Mesothelial cell of epicardium (in vitro differentiated cells): Measurements from ENCODE around the gene TM6SF1. TPM values are rescaled to one million over a fixed set of nuclear protein-coding genes. Genes with fewer than 3 reads are reported as not detected.
"Not testable (repeated sequence)": the region's sequence is repeated elsewhere in the genome, so short reads cannot be mapped to it uniquely, and the experiment has no call there.

ENCODE experiments used
- DNase-seq, 2 experiments: peaks; one replicate each; pipeline ENCODE4 v3.0.0; 2021; ENCODE audit warnings: low spot score in 2 of 2; ENCODE audit not compliant: unreplicated experiment in 2 of 2
- H3K27ac Mint-ChIP-seq: 2 replicates; pipeline ENCODE4 v1.8.0; 2021; ENCODE audit warnings: mixed read lengths
- H3K27me3 Mint-ChIP-seq: 2 replicates; pipeline ENCODE4 v1.8.0; 2021; ENCODE audit warnings: low read depth, mixed read lengths
- H3K36me3 Mint-ChIP-seq: 2 replicates; pipeline ENCODE4 v1.8.0; 2021; ENCODE audit warnings: mixed read lengths
- H3K4me1 Mint-ChIP-seq: 2 replicates; pipeline ENCODE4 v1.8.0; 2021; ENCODE audit warnings: mixed read lengths
- H3K4me3 Mint-ChIP-seq: 2 replicates; pipeline ENCODE4 v1.8.0; 2021; ENCODE audit warnings: mild to moderate bottlenecking, moderate library complexity, mixed read lengths
- H3K9me3 Mint-ChIP-seq: 2 replicates; pipeline ENCODE4 v1.8.0; 2021; ENCODE audit warnings: mixed read lengths
- total RNA-seq: library from RNA; stranded (reverse); gene quantifications from 3 replicates; pipeline ENCODE4 v1.2.1, GENCODE V29; 2021
- TF ChIP-seq, protein P1 (sequence below): fragments of 200-600 bp; sonication (generic); IDR thresholded peaks from one replicate; pipeline ENCODE4 v1.5.0; 2021; ENCODE audit warnings: antibody characterized with exemption; ENCODE audit not compliant: unreplicated experiment

Gene TM6SF1
- total RNA-seq, 1 donor from 2014 or later, result not detected

DNA sequence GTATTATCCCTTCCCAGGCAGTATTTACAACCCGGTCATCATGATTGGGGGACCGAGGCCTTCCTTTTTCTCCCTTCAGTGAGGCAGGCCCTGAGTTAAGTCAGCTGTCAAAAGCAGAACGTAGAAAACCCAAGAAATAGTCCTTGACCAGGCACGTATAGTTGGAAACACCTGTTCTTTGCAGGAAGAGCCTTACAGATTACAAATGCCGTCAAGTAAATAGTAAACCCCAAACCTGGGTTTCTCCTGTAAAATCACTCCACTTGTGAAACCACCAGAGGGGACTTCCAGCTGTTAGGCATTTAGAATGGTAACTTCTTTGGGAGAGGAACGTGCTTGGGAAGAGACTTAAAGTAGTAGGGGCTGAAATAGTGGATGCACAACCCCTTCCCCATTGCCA, 39.4 kb upstream of the TM6SF1 start:
- H3K36me3 Mint-ChIP-seq, result peaks cover 2% of the 10 kb centered on the region
- H3K4me1 Mint-ChIP-seq, result peaks cover 19% of the 10 kb centered on the region
- H3K27ac Mint-ChIP-seq, result peak overlapping the region; percentile 77
- no peak for DNase-seq
- H3K9me3 Mint-ChIP-seq, result peaks cover 4% of the 10 kb centered on the region
- no peaks in the 10 kb centered on the region for H3K27me3 Mint-ChIP-seq
- H3K4me3 Mint-ChIP-seq, result peak overlapping the region; percentile 76
- TF ChIP-seq, protein P1, sequence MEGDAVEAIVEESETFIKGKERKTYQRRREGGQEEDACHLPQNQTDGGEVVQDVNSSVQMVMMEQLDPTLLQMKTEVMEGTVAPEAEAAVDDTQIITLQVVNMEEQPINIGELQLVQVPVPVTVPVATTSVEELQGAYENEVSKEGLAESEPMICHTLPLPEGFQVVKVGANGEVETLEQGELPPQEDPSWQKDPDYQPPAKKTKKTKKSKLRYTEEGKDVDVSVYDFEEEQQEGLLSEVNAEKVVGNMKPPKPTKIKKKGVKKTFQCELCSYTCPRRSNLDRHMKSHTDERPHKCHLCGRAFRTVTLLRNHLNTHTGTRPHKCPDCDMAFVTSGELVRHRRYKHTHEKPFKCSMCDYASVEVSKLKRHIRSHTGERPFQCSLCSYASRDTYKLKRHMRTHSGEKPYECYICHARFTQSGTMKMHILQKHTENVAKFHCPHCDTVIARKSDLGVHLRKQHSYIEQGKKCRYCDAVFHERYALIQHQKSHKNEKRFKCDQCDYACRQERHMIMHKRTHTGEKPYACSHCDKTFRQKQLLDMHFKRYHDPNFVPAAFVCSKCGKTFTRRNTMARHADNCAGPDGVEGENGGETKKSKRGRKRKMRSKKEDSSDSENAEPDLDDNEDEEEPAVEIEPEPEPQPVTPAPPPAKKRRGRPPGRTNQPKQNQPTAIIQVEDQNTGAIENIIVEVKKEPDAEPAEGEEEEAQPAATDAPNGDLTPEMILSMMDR, result no peak

DNA sequence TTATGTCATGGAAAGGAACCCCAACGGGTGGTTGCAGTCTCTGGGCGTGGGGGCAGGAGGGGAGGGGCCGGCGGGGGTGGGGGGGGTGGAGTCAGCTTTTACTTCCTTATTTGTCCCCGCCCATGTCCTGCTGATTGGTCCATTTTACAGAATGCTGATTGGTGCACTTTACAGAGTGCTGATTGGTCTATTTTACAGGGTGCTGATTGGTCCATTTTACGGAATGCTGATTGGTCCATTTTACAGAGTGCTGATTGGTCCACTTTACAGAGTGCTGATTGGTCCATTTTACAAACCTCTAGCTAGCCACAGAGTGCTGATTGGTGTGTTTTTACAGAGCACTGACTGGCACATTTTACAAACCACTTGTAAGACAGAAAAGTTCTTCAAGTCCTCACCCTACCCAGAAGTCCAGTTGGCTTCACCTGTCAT, 38.2 kb upstream of the TM6SF1 start:
- H3K27me3 Mint-ChIP-seq, H3K36me3 Mint-ChIP-seq, H3K27ac Mint-ChIP-seq, DNase-seq, H3K4me3 Mint-ChIP-seq: not testable (repeated sequence)
- peaks cover 19% of the 10 kb centered on the region for H3K4me1 Mint-ChIP-seq
- H3K9me3 Mint-ChIP-seq, result peaks cover 11% of the 10 kb centered on the region

DNA sequence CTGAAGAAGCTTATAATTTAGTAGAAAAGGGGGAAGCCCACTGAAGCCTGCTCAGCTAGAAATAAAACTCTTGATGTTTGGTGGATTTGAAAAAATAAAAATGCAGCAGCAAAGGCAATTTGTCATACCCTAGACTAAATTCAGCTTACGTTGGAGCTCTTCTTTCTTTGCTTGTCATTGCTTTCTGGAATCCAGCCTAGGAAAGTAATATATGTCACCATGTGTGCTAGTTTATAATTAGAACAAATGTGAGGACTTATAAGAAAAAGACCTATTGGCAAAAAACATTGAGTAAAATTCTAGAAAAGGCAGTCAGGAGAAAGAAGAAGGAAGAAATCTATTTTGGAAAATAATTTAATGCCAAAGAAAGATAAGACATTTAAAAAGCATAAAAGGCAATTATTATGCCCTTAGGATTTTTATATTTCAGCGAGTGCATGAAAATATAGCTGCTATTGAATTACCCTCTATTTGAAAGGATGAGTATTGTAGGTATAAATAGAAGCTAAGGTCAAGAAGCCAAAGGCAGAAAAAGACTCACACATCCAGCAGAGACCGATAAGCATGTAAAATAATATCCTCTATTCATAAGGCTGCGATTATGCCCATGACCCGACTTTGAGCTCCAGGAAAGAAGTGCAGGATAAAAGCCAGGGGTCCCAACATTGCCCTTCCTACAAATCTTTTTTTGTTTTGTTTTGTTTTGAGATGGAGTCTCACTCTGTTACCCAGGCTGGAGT, 29.8 kb upstream of the TM6SF1 start:
- no peak overlapping the region for H3K4me3 Mint-ChIP-seq
- no peak overlapping the region for H3K27ac Mint-ChIP-seq
- peaks cover 52% of the 10 kb centered on the region for H3K27me3 Mint-ChIP-seq
- H3K9me3 Mint-ChIP-seq, result peaks cover 17% of the 10 kb centered on the region
- peaks cover 5% of the 10 kb centered on the region for H3K36me3 Mint-ChIP-seq
- TF ChIP-seq, protein P1, result no peak
- H3K4me1 Mint-ChIP-seq, result peaks cover 8% of the 10 kb centered on the region
- DNase-seq, result no peak

DNA sequence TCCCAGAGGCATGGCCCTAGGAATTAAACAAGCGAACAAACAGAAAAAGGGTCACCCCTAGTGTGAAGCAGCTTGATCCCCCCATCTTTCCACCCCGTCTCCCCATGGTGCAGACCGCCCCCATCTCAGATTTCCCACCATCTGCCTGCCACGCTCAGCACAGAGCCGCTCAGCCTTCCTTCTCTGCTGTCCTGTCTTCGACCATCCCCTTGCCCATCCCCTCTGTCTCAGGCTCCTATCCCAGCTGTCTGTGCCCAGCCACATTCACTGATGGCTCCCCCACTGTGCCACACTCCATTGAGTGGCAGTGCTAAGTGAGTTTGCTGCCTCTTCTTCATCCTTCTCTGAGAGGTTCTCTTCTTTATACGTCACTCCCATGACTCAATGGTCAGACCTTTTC, 28.7 kb upstream of the TM6SF1 start:
- Mint-ChIP-seq H3K4me3 (no peak overlapping the region), H3K27ac (no peak overlapping the region), H3K4me1 (peaks cover 8% of the 10 kb centered on the region), H3K27me3 (peaks cover 59% of the 10 kb centered on the region), H3K9me3 (peaks cover 12% of the 10 kb centered on the region), H3K36me3 (peaks cover 5% of the 10 kb centered on the region)
- DNase-seq, result no peak
- TF ChIP-seq, protein P1, result no peak

DNA sequence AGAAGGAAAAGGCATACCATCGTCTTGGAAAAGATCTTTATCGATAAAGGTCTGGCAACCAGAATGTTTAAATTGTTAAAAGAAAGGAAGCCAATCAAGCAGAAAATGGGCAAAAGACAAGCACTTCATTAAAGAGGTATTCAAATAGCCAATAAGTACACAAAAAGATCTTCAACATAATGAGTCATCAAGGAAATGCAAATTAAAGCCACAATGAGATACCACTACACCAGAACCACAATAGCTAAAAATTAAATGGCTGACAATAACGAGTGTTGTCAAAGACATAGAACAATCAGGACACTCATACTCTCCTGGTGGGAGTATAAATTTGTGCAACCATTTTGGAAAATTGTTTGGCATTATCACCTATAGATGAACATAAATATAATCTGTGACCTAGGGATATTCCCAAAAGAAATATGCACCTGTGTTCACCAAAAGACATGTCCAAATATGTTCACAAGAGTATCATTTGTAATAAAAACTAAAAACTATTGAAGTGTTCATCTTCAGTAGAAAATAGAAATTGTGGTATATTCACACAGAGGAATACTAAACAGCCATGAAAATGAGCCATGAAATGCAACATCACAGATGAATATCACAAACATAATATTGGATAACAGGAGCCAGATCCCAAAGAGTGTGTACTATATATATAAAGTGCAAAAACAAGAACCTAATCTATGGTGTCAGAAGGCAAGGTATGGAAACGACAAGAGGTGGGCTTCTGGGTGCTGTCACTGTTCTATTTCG, 26.0 kb upstream of the TM6SF1 start:
- TF ChIP-seq, protein P1, result no peak
- no peak for DNase-seq
- Mint-ChIP-seq H3K9me3 (no peaks in the 10 kb centered on the region), H3K4me1 (peaks cover 8% of the 10 kb centered on the region), H3K4me3 (no peak overlapping the region), H3K27ac (no peak overlapping the region), H3K36me3 (no peaks in the 10 kb centered on the region), H3K27me3 (peaks cover 74% of the 10 kb centered on the region)

DNA sequence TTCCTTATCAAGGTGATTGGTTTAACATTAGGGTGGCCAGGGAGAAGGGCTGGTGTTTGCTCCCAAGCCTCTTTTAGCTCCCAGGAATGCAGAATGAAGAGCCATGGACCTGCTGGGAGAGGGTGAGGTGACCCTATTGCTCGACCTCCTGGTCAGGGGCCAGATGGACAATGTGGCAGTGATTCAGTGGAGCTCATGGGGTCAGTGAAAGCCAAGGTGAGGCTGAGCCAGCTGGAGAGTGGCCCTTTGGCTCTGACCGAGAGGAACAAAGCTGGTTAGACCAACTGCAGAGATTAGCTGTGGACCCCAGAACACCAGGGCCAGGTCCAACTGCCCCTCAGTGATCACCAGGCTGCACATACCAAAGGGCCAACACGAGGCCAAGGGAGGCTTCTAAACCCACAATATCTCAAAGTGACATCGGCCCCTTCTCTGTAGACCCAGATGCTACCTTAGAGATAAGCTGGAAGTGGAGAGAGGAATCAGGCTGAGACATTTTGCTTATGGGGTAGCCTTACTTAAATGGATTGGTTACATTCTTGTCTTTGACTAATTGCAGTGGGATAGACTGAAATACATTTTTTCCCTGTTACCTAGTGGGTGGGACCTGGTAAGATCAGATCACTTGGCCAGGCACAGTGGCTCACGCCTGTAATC, 24.6 kb upstream of the TM6SF1 start:
- H3K4me1 Mint-ChIP-seq, result peaks cover under 1% of the 10 kb centered on the region
- H3K4me3 Mint-ChIP-seq, result no peak overlapping the region
- H3K9me3 Mint-ChIP-seq, result no peaks in the 10 kb centered on the region
- no peaks in the 10 kb centered on the region for H3K36me3 Mint-ChIP-seq
- peaks cover 81% of the 10 kb centered on the region for H3K27me3 Mint-ChIP-seq
- H3K27ac Mint-ChIP-seq, result no peak overlapping the region
- DNase-seq, result no peak
- TF ChIP-seq, protein P1, result no peak

DNA sequence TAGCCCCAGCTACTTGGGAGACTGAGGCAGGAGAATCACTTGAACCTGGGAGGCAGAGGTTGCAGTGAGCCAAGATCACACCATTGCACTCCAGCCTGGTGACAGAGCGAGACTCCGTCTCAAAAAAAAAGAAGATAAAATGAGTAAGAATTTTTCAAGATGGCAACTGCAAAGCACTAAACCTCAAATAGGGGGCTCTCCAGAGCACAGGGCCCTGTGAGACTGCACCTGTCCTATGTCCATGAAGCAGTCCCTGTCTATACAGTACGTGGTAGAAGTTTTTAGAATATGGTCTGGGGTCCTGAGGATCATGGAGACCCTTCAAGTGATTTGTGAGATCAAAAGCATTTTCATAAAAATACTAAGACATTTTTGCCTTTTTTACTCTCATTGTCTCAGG, 22.0 kb upstream of the TM6SF1 start:
- H3K36me3 Mint-ChIP-seq, H3K9me3 Mint-ChIP-seq, H3K4me1 Mint-ChIP-seq, H3K27ac Mint-ChIP-seq, DNase-seq, H3K4me3 Mint-ChIP-seq: not testable (repeated sequence)
- H3K27me3 Mint-ChIP-seq, result peaks cover 74% of the 10 kb centered on the region

DNA sequence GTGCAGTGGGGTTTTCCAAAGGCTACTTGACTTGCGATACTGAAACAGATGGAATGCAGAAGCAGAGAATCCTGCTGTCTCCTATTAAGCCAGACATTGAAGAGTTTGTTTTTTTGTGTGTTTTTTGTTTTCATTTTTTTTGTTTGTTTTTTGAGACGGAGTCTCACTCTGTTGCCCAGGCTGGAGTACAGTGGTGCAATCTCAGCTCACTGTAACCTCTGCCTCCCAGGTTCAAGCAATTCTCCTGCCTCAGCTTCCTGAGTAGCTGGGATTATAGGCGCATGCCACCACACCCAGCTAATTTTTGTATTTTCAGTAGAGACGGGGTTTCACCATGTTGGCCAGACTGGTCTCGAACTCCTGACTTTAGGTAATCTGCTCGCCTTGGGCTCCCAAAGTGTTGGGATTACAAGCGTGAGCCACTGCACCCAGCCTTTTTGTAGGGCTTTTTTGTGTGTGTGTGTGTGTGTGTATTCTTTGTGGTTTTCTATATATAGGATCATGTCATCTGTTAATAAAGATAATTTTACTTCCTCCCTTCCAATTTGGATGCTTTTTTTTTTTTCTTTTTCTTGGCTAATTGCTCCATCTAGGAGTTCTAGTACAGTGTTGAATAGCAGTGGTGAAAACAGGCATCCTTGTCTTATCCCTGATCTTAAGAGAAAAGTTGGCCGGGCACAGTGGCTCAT, 21.4 kb upstream of the TM6SF1 start:
- DNase-seq, H3K9me3 Mint-ChIP-seq, H3K27ac Mint-ChIP-seq, H3K36me3 Mint-ChIP-seq, H3K4me1 Mint-ChIP-seq, H3K4me3 Mint-ChIP-seq: not testable (repeated sequence)
- peaks cover 71% of the 10 kb centered on the region for H3K27me3 Mint-ChIP-seq
